ENCODE results near the gene DYNLL2. TPM values are rescaled to one million over a fixed set of nuclear protein-coding genes. Genes with fewer than 3 reads are reported as not detected.

Gene DYNLL2
- total RNA-seq, 1 donor from 2014 or later, result 29.4 TPM

- H4K20me1 ChIP-seq (ENCODE audit: insufficient read depth, low read length), result no peaks in the 10 kb centered on the region
- Mint-ChIP-seq H3K9me3 (ENCODE audit: unreplicated experiment) (peaks cover 13% of the 10 kb centered on the region), H3K36me3 (ENCODE audit: low read depth, unreplicated experiment) (no peaks in the 10 kb centered on the region), H3K4me1 (ENCODE audit: low read depth, unreplicated experiment) (no peaks in the 10 kb centered on the region), H3K27me3 (ENCODE audit: low read depth, unreplicated experiment) (peaks cover 27% of the 10 kb centered on the region), H3K27ac (ENCODE audit: unreplicated experiment) (no peak overlapping the region), H3K4me3 (ENCODE audit: unreplicated experiment) (no peak overlapping the region)
- no peaks in the 10 kb centered on the region for H3K9me3 ChIP-seq (ENCODE audit: insufficient read depth, low read depth, low read length)
- no peak overlapping the region for H3K4me2 ChIP-seq (ENCODE audit: low read length)
- no peak overlapping the region for H3K4me3 ChIP-seq (ENCODE audit: insufficient read depth, low read depth, low read length)
- H3K4me1 ChIP-seq (ENCODE audit: insufficient read depth, low read length), result no peaks in the 10 kb centered on the region
- DNase-seq (ENCODE audit: low read depth) (no peak), FAIRE-seq (no peak)
- H3K27me3 ChIP-seq (ENCODE audit: insufficient read depth, low read length), result peaks cover 16% of the 10 kb centered on the region
- H3K36me3 ChIP-seq (ENCODE audit: insufficient read depth, low read length), result no peaks in the 10 kb centered on the region
- TF ChIP-seq CTCF (IDR thresholded peaks at IDR 0.05; ENCODE audit: insufficient read depth, low read depth, low read length) (no peak), EZH2 (IDR thresholded peaks at IDR 0.05; ENCODE audit: insufficient read depth, low read length) (no peak)
- no peak overlapping the region for H2AFZ ChIP-seq (ENCODE audit: low read depth, low read length)
- no peaks in the 10 kb centered on the region for H3K79me2 ChIP-seq (ENCODE audit: insufficient read depth, low read length)
- H3K27ac ChIP-seq (ENCODE audit: low read depth, low read length), result no peak overlapping the region
- no peak overlapping the region for H3K9ac ChIP-seq (ENCODE audit: low read length)
Observed at GRCh38 chr17:58144801-58145200, 61.6 kb downstream of the DYNLL2 start.

Other genes starting within 250 kb of the DYNLL2 start
- 56.9 and 61.3 TPM in 2 replicates for gene MRPS23, start 233.4 kb upstream of the DYNLL2 start, total RNA-seq
- 37.4 and 43.7 TPM in 2 replicates for gene CUEDC1, start 128.0 kb upstream of the DYNLL2 start, total RNA-seq
- 42.0 and 50.9 TPM in 2 replicates for gene VEZF1, start 95.2 kb upstream of the DYNLL2 start, total RNA-seq
- gene SRSF1, start 76.2 kb upstream of the DYNLL2 start, total RNA-seq, result 170 and 196 TPM in 2 replicates
- not detected in 2 replicates for gene OR4D1, start 65.0 kb downstream of the DYNLL2 start, total RNA-seq
- not detected in 2 replicates for gene OR4D2, start 83.6 kb downstream of the DYNLL2 start, total RNA-seq
- gene EPX, start 109.3 kb downstream of the DYNLL2 start, total RNA-seq, result not detected in 2 replicates
- gene MKS1, start 135.8 kb downstream of the DYNLL2 start, total RNA-seq, result 12.0 and 12.7 TPM in 2 replicates
- gene LPO, start 155.2 kb downstream of the DYNLL2 start, total RNA-seq, result not detected in 2 replicates
- not detected in 2 replicates for gene MPO, start 197.5 kb downstream of the DYNLL2 start, total RNA-seq
- gene TSPOAP1, start 245.4 kb downstream of the DYNLL2 start, total RNA-seq, result 0.60 and 0.79 TPM in 2 replicates

Data from astrocyte (in vitro differentiated cells and primary cell).